ENCODE data around the gene RASSF6. TPM values are rescaled to one million over a fixed set of nuclear protein-coding genes. Genes with fewer than 3 reads are reported as not detected.
A peak's percentile ranks its signal among the peaks of the same experiment; 100 is the strongest.
"Not testable (repeated sequence)": the region's sequence is repeated elsewhere in the genome, so short reads cannot be mapped to it uniquely, and the experiment has no call there.

The RASSF6 gene
- total RNA-seq, 1 experiment from 2014 or later = 7.4 TPM

DNA sequence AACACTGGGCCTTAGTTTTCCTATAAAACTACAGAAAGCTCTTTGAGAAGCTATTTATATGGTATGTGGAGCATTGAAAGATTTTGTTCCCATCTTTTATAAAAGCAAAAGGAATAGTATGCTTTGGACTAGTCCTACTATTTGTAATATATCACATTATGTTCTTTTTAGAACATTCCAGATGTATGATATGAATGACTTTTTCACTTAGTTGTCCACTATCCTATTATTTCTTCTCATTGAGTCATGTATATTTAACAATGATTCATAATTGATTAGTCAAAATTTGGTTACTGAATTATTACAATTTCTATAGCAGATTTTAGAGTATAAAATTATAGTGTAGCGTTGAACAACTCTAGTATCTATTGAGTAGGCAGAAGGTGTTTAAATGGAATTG is 34.2 kb downstream of the RASSF6 start:
- no peak overlapping the region for H2AFZ ChIP-seq (ENCODE audit: low read length)

GRCh38 chr4:73585345-73585744 is 34.9 kb downstream of the RASSF6 start:
- H4K20me1 ChIP-seq (ENCODE audit: insufficient read depth, low read depth, low read length) = no peaks in the 10 kb centered on the region
- peak overlapping the region; percentile 25; the same call in 1 of the 2 replicates for H3K9ac ChIP-seq (ENCODE audit: low read length)
- DNase-seq = no peak
- peak overlapping the region; percentile 99 for H3K27ac ChIP-seq (ENCODE audit: low read length)
- H2AFZ ChIP-seq (ENCODE audit: low read length) = peak overlapping the region; percentile 59
- no peak overlapping the region for H3K4me3 ChIP-seq (ENCODE audit: low read length)
- no peaks in the 10 kb centered on the region for H3K27me3 ChIP-seq (ENCODE audit: low read length)
- no peaks in the 10 kb centered on the region for H3K9me3 ChIP-seq (ENCODE audit: low read length)
- no peaks in the 10 kb centered on the region for H3K79me2 ChIP-seq (ENCODE audit: low read length)
- peak overlapping the region; percentile 5 for H3K4me2 ChIP-seq (ENCODE audit: low read depth, low read length, poor library complexity, severe bottlenecking)
- peaks cover 62% of the 10 kb centered on the region for H3K4me1 ChIP-seq (ENCODE audit: low read length)
- H3K9me2 ChIP-seq (replicated peaks; ENCODE audit: insufficient read depth, low read length) = no peaks in the 10 kb centered on the region
- H3K36me3 ChIP-seq (ENCODE audit: insufficient read depth, low read length) = no peaks in the 10 kb centered on the region; the same call in 1 of the 2 replicates

More for the DNA sequence above, 34.2 kb downstream of the RASSF6 start:
- no peaks in the 10 kb centered on the region; the same call in 1 of the 2 replicates for H3K36me3 ChIP-seq (ENCODE audit: insufficient read depth, low read length)
- H3K4me2 ChIP-seq (ENCODE audit: low read depth, low read length, poor library complexity, severe bottlenecking) = no peak overlapping the region
- DNase-seq = no peak
- no peaks in the 10 kb centered on the region for H3K79me2 ChIP-seq (ENCODE audit: low read length)
- no peaks in the 10 kb centered on the region for H3K9me2 ChIP-seq (replicated peaks; ENCODE audit: insufficient read depth, low read length)
- H3K4me3 ChIP-seq (ENCODE audit: low read length) = no peak overlapping the region
- no peak overlapping the region for H3K9ac ChIP-seq (ENCODE audit: low read length)
- H3K4me1 ChIP-seq (ENCODE audit: low read length) = peaks cover 69% of the 10 kb centered on the region
- no peaks in the 10 kb centered on the region for H3K9me3 ChIP-seq (ENCODE audit: low read length)
- H3K27ac ChIP-seq (ENCODE audit: low read length) = peak overlapping the region; percentile 99
- H4K20me1 ChIP-seq (ENCODE audit: insufficient read depth, low read depth, low read length) = no peaks in the 10 kb centered on the region
- H3K27me3 ChIP-seq (ENCODE audit: low read length) = no peaks in the 10 kb centered on the region

DNA sequence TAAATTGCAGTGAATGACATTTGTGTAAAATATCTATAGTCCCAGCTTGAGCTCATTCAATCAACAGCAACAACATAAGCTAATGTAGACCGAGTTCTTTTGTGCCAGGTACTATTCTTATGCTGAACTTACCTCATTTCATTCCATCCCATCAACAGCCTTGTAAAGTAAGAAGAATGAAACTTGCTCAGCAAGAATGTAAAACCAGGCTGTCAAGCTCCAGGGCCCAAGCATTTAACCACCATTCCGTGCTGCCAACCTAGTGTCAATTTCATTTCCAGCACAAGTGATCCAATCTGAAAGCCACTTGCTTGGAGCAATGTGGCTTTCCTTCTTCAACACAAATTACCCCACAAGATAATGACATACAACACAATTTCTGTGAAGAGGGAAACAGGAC is 36.6 kb downstream of the RASSF6 start:
- Histone ChIP-seq H3K9me2 (replicated peaks; ENCODE audit: insufficient read depth, low read length) (no peaks in the 10 kb centered on the region), H3K4me2 (ENCODE audit: low read depth, low read length, poor library complexity, severe bottlenecking) (no peak overlapping the region), H3K9ac (ENCODE audit: low read length) (no peak overlapping the region), H3K27me3 (ENCODE audit: low read length) (no peaks in the 10 kb centered on the region), H3K9me3 (ENCODE audit: low read length) (no peaks in the 10 kb centered on the region), H4K20me1 (ENCODE audit: insufficient read depth, low read depth, low read length) (no peaks in the 10 kb centered on the region), H3K79me2 (ENCODE audit: low read length) (no peaks in the 10 kb centered on the region), H3K4me3 (ENCODE audit: low read length) (no peak overlapping the region), H3K27ac (ENCODE audit: low read length) (peak overlapping the region; percentile 99; the same call in 1 of the 2 replicates), H3K4me1 (ENCODE audit: low read length) (peaks cover 45% of the 10 kb centered on the region), H3K36me3 (ENCODE audit: insufficient read depth, low read length) (no peaks in the 10 kb centered on the region; the same call in 1 of the 2 replicates), H2AFZ (ENCODE audit: low read length) (no peak overlapping the region)
- DNase-seq = no peak

- H3K4me2 ChIP-seq (ENCODE audit: low read depth, low read length, poor library complexity, severe bottlenecking) = no peak overlapping the region
Observed at GRCh38 chr4:73577371-73577770, 42.9 kb downstream of the RASSF6 start.

GRCh38 chr4:73576381-73576780 is 43.9 kb downstream of the RASSF6 start:
- no peak overlapping the region for H3K9ac ChIP-seq (ENCODE audit: low read length)
- peak overlapping the region; percentile 80 for H3K27ac ChIP-seq (ENCODE audit: low read length)
- H3K9me3 ChIP-seq (ENCODE audit: low read length) = no peaks in the 10 kb centered on the region
- no peaks in the 10 kb centered on the region for H3K36me3 ChIP-seq (ENCODE audit: insufficient read depth, low read length)
- H4K20me1 ChIP-seq (ENCODE audit: insufficient read depth, low read depth, low read length) = no peaks in the 10 kb centered on the region
- no peak for DNase-seq
- no peaks in the 10 kb centered on the region for H3K9me2 ChIP-seq (replicated peaks; ENCODE audit: insufficient read depth, low read length)
- H2AFZ ChIP-seq (ENCODE audit: low read length) = peak overlapping the region; percentile 17; the same call in 1 of the 2 replicates
- no peak overlapping the region for H3K4me2 ChIP-seq (ENCODE audit: low read depth, low read length, poor library complexity, severe bottlenecking)
- no peaks in the 10 kb centered on the region for H3K79me2 ChIP-seq (ENCODE audit: low read length)
- no peak overlapping the region for H3K4me3 ChIP-seq (ENCODE audit: low read length)
- no peaks in the 10 kb centered on the region for H3K27me3 ChIP-seq (ENCODE audit: low read length)
- peaks cover 41% of the 10 kb centered on the region for H3K4me1 ChIP-seq (ENCODE audit: low read length)

More at GRCh38 chr4:73577371-73577770, 42.9 kb downstream of the RASSF6 start:
- Histone ChIP-seq H3K27me3 (ENCODE audit: low read length) (no peaks in the 10 kb centered on the region), H3K9me3 (ENCODE audit: low read length) (no peaks in the 10 kb centered on the region), H4K20me1 (ENCODE audit: insufficient read depth, low read depth, low read length) (no peaks in the 10 kb centered on the region), H3K27ac (ENCODE audit: low read length) (peak overlapping the region; percentile 80), H3K79me2 (ENCODE audit: low read length) (no peaks in the 10 kb centered on the region), H3K4me1 (ENCODE audit: low read length) (peaks cover 50% of the 10 kb centered on the region), H3K9ac (ENCODE audit: low read length) (no peak overlapping the region), H3K4me3 (ENCODE audit: low read length) (no peak overlapping the region), H3K9me2 (replicated peaks; ENCODE audit: insufficient read depth, low read length) (no peaks in the 10 kb centered on the region), H2AFZ (ENCODE audit: low read length) (peak overlapping the region; percentile 65; the same call in 1 of the 2 replicates), H3K36me3 (ENCODE audit: insufficient read depth, low read length) (no peaks in the 10 kb centered on the region)
- DNase-seq = no peak

DNA sequence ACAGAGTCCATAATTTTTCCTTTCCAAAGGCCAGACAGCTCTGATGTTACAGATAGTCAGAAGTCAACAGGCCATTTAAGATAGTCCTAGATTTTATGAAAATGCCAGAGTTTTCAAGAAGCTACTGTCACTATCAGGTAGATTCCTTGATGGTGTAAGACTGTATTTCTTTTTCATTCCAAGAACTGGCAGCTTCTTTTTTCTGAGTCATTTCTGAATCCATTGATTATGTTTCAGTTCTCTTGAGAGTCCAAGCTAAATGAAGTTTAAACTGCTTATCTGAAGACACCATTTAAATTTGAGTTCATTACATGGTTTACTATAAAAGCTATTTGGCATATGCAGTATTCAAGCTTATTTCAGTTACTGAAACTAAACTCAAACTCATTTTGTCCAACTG is 44.6 kb downstream of the RASSF6 start:
- no peak for DNase-seq
- no peaks in the 10 kb centered on the region for H3K36me3 ChIP-seq (ENCODE audit: insufficient read depth, low read length)

DNA sequence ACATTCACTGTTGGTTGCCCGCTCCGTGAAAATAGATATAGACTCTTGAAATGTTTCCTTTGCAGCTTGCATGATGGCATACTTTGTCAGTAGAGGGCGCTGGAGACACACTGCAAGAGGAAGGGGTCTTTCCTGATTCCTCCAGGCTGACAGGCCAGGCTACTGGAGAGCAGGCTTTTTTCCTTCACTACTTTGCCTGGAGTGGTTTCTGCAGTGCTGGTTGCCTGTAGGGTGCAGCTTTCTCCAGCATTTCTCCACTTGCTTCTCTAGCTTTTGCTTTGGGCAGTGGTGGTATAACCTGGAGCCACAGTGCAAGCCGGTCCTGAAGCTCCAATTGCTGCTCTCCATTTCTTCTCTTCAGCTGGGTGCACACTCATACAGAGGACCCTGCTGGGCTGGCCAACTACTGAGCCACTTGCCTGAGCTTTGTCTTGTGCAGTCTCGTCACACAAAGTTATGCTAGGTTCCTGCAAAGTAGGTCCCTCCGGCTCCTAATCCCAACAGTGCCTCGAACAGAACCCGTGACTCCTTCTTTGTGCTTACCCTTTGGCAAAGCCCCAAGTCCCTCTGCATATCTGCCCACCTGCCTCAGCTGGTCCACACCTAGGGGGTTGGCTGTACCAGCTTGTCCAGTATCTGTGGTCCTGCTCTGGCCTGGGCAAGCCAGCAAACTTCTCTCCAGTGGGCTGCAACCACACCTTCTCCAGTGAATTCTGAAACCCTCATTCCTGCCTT is 46.3 kb downstream of the RASSF6 start:
- H3K27ac ChIP-seq (ENCODE audit: low read length) = peak overlapping the region; percentile 80
- peak overlapping the region; percentile 42 for H3K4me2 ChIP-seq (ENCODE audit: low read depth, low read length, poor library complexity, severe bottlenecking)
- H2AFZ ChIP-seq (ENCODE audit: low read length) = peak overlapping the region; percentile 54
- no peaks in the 10 kb centered on the region for H3K9me2 ChIP-seq (replicated peaks; ENCODE audit: insufficient read depth, low read length)
- no peaks in the 10 kb centered on the region for H3K79me2 ChIP-seq (ENCODE audit: low read length)
- peak; percentile 94 for DNase-seq
- peak overlapping the region; percentile 50 for H3K9ac ChIP-seq (ENCODE audit: low read length)
- no peaks in the 10 kb centered on the region for H3K27me3 ChIP-seq (ENCODE audit: low read length)
- H3K4me1 ChIP-seq (ENCODE audit: low read length) = peaks cover 44% of the 10 kb centered on the region
- no peak overlapping the region for H3K4me3 ChIP-seq (ENCODE audit: low read length)
- no peaks in the 10 kb centered on the region for H3K36me3 ChIP-seq (ENCODE audit: insufficient read depth, low read length)
- no peaks in the 10 kb centered on the region for H3K9me3 ChIP-seq (ENCODE audit: low read length)
- no peaks in the 10 kb centered on the region for H4K20me1 ChIP-seq (ENCODE audit: insufficient read depth, low read depth, low read length)

More for the DNA sequence above, 44.6 kb downstream of the RASSF6 start:
- no peaks in the 10 kb centered on the region for H3K9me2 ChIP-seq (replicated peaks; ENCODE audit: insufficient read depth, low read length)
- H3K4me1 ChIP-seq (ENCODE audit: low read length) = peaks cover 43% of the 10 kb centered on the region
- no peak overlapping the region for H3K4me2 ChIP-seq (ENCODE audit: low read depth, low read length, poor library complexity, severe bottlenecking)
- H2AFZ ChIP-seq (ENCODE audit: low read length) = peak overlapping the region; percentile 17; the same call in 1 of the 2 replicates
- H3K27ac ChIP-seq (ENCODE audit: low read length) = peak overlapping the region; percentile 80
- H3K27me3 ChIP-seq (ENCODE audit: low read length) = no peaks in the 10 kb centered on the region
- H3K9me3 ChIP-seq (ENCODE audit: low read length) = no peaks in the 10 kb centered on the region
- H3K4me3 ChIP-seq (ENCODE audit: low read length) = no peak overlapping the region
- H3K9ac ChIP-seq (ENCODE audit: low read length) = no peak overlapping the region
- H3K79me2 ChIP-seq (ENCODE audit: low read length) = no peaks in the 10 kb centered on the region
- no peaks in the 10 kb centered on the region for H4K20me1 ChIP-seq (ENCODE audit: insufficient read depth, low read depth, low read length)

GRCh38 chr4:73550865-73551264 is 69.4 kb downstream of the RASSF6 start:
- H3K9ac ChIP-seq (ENCODE audit: low read length); H3K36me3 ChIP-seq (ENCODE audit: insufficient read depth, low read length); H3K9me3 ChIP-seq (ENCODE audit: low read length); H3K27me3 ChIP-seq (ENCODE audit: low read length); H3K4me2 ChIP-seq (ENCODE audit: low read depth, low read length, poor library complexity, severe bottlenecking); H3K4me1 ChIP-seq (ENCODE audit: low read length); DNase-seq; H3K27ac ChIP-seq (ENCODE audit: low read length); H3K9me2 ChIP-seq (replicated peaks; ENCODE audit: insufficient read depth, low read length); H4K20me1 ChIP-seq (ENCODE audit: insufficient read depth, low read depth, low read length); H3K4me3 ChIP-seq (ENCODE audit: low read length); H3K79me2 ChIP-seq (ENCODE audit: low read length); H2AFZ ChIP-seq (ENCODE audit: low read length): not testable (repeated sequence)

Data from Karpas-422 (cell line).